ENCODE measurements around the gene SLC22A23.

The SLC22A23 gene

GRCh38 chr6:3335169-3335568 is 121.7 kb downstream of the SLC22A23 start:
- no peaks in the 10 kb centered on the region for H3K79me2 ChIP-seq (ENCODE audit: control insufficient read depth, low read length)
- peaks cover 14% of the 10 kb centered on the region for H3K4me1 ChIP-seq (ENCODE audit: control insufficient read depth, low read length)
- H3F3A ChIP-seq (ENCODE audit: control insufficient read depth, insufficient read depth): no peaks in the 10 kb centered on the region

GRCh38 chr6:3334555-3334954 is 122.3 kb downstream of the SLC22A23 start:
- H3F3A ChIP-seq (ENCODE audit: control insufficient read depth, insufficient read depth): no peaks in the 10 kb centered on the region
- no peaks in the 10 kb centered on the region for H4K20me1 ChIP-seq (ENCODE audit: control insufficient read depth, insufficient read depth, low read depth, low read length)
- H3K79me2 ChIP-seq (ENCODE audit: control insufficient read depth, low read length): no peaks in the 10 kb centered on the region

More at GRCh38 chr6:3335169-3335568, 121.7 kb downstream of the SLC22A23 start:
- Histone ChIP-seq H3K4me2 (ENCODE audit: low read length) (no peak overlapping the region), H3K36me3 (ENCODE audit: control insufficient read depth, low read length) (no peaks in the 10 kb centered on the region), H3K9me3 (ENCODE audit: control insufficient read depth, insufficient read depth, low read length) (no peaks in the 10 kb centered on the region), H3K27me3 (ENCODE audit: control insufficient read depth, low read length) (peaks cover 22% of the 10 kb centered on the region), H3K27ac (ENCODE audit: low read depth, low read length) (no peak overlapping the region), H3K9me2 (replicated peaks; ENCODE audit: control insufficient read depth, low read length) (no peaks in the 10 kb centered on the region), H3K4me3 (ENCODE audit: low read length) (no peak overlapping the region), H4K20me1 (ENCODE audit: control insufficient read depth, insufficient read depth, low read depth, low read length) (no peaks in the 10 kb centered on the region)
- TF ChIP-seq CTCF (IDR thresholded peaks at IDR 0.05; ENCODE audit: low read depth, low read length, poor library complexity, severe bottlenecking) (no peak), EZH2phosphoT487 (IDR thresholded peaks at IDR 0.05; ENCODE audit: borderline replicate concordance, low read length) (no peak)

GRCh38 chr6:3333263-3333662 is 123.6 kb downstream of the SLC22A23 start:
- H3K4me3 ChIP-seq (ENCODE audit: low read length): no peak overlapping the region

More at GRCh38 chr6:3334555-3334954, 122.3 kb downstream of the SLC22A23 start:
- H3K4me3 ChIP-seq (ENCODE audit: low read length): no peak overlapping the region
- peaks cover 22% of the 10 kb centered on the region for H3K27me3 ChIP-seq (ENCODE audit: control insufficient read depth, low read length)
- H3K4me2 ChIP-seq (ENCODE audit: low read length): no peak overlapping the region
- no peak overlapping the region for H3K27ac ChIP-seq (ENCODE audit: low read depth, low read length)
- TF ChIP-seq CTCF (IDR thresholded peaks at IDR 0.05; ENCODE audit: low read depth, low read length, poor library complexity, severe bottlenecking) (no peak), EZH2phosphoT487 (IDR thresholded peaks at IDR 0.05; ENCODE audit: borderline replicate concordance, low read length) (no peak)
- H3K9me2 ChIP-seq (replicated peaks; ENCODE audit: control insufficient read depth, low read length): no peaks in the 10 kb centered on the region
- H3K4me1 ChIP-seq (ENCODE audit: control insufficient read depth, low read length): peaks cover 14% of the 10 kb centered on the region
- H3K9me3 ChIP-seq (ENCODE audit: control insufficient read depth, insufficient read depth, low read length): no peaks in the 10 kb centered on the region
- H3K36me3 ChIP-seq (ENCODE audit: control insufficient read depth, low read length): no peaks in the 10 kb centered on the region

More at GRCh38 chr6:3333263-3333662, 123.6 kb downstream of the SLC22A23 start:
- Histone ChIP-seq H3K4me2 (ENCODE audit: low read length) (no peak overlapping the region), H4K20me1 (ENCODE audit: control insufficient read depth, insufficient read depth, low read depth, low read length) (no peaks in the 10 kb centered on the region), H3F3A (ENCODE audit: control insufficient read depth, insufficient read depth) (no peaks in the 10 kb centered on the region), H3K4me1 (ENCODE audit: control insufficient read depth, low read length) (peaks cover 10% of the 10 kb centered on the region), H3K27ac (ENCODE audit: low read depth, low read length) (no peak overlapping the region), H3K9me2 (replicated peaks; ENCODE audit: control insufficient read depth, low read length) (no peaks in the 10 kb centered on the region), H3K27me3 (ENCODE audit: control insufficient read depth, low read length) (peaks cover 22% of the 10 kb centered on the region), H3K79me2 (ENCODE audit: control insufficient read depth, low read length) (no peaks in the 10 kb centered on the region), H3K9me3 (ENCODE audit: control insufficient read depth, insufficient read depth, low read length) (no peaks in the 10 kb centered on the region), H3K36me3 (ENCODE audit: control insufficient read depth, low read length) (no peaks in the 10 kb centered on the region)
- TF ChIP-seq CTCF (IDR thresholded peaks at IDR 0.05; ENCODE audit: low read depth, low read length, poor library complexity, severe bottlenecking) (no peak), EZH2phosphoT487 (IDR thresholded peaks at IDR 0.05; ENCODE audit: borderline replicate concordance, low read length) (no peak)

All from DOHH2 (cell line).